GF-D8 (cell line): ENCODE results near the gene CASR.

Experiments
- DNase-seq: peaks from one replicate; lab custom pipeline; 2025; lab: John Stamatoyannopoulos, UW

The CASR gene

GRCh38 chr3:122215592-122216298, 32.3 kb downstream of the CASR start:
- no peak for DNase-seq

DNA sequence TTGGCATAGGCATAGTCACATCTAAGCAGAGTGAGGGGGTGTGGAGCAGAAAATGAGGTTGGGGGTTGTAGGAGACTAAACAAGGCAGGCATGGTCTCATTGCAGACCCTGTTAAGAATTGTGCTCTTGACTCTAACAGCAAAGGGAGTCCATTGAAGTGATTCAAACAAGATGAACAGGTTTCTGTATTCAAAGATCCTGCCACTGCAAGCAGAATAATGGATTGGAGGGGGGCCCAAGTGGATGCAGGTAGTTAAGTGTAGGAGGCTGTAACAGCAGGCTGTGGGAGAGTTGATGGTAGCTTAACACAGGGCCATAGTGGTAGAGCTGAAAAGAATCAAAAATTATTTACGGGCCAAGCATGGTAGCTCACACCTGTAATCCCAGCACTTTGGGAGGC, 34.4 kb downstream of the CASR start:
- no peak for DNase-seq

DNA sequence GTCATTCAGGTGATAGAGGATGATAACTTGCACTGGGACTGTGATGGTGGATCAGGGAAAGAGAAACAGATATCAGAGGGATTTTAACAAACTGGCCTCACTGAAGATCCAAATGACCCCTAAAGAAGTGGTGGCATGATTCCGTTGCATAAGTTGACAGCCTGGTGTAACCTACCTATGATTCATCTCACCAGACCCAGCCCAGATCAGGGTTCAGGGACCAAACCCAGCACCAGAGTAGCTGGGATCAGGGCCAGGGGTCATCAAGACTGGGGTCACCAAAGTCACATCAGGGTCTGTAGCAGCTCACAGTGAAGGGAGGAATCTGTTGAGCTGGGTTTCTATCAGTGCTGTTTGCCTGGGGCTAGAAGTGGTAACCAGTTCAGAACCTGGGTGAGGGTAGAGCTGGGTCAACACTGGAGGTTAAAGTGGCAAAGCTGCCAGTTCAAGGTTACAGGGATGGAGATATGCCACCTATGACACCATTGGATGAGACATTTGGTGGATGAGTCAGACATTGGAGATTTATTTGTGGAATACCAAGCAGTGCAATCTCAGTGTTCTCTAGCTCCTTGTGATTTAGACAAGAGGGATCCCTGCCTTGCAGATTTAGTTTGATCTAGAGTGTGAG, 35.9 kb downstream of the CASR start:
- DNase-seq: no peak

- DNase-seq: no peak
Observed at GRCh38 chr3:122227036-122227781, 43.7 kb downstream of the CASR start.

DNA sequence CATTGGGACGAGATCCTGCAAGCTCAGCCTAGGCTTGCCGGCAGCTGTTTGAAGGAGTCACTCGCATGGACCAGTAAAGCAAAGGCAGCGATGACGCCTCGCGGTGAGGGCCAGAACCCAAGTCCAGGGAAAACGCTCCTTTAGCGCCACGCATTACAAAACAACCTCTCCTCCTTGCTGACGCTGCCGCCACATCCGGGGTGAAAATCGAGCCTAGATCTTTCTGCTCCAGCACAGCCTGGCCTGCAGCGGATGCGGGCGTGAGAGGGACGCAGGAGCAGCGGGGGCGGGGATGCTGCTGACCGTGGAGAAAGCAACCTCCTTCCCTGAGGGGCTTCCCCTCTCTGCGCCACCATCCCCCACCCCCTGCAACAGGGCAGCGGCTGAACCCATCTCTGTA, 46.7 kb downstream of the CASR start:
- DNase-seq: no peak

DNA sequence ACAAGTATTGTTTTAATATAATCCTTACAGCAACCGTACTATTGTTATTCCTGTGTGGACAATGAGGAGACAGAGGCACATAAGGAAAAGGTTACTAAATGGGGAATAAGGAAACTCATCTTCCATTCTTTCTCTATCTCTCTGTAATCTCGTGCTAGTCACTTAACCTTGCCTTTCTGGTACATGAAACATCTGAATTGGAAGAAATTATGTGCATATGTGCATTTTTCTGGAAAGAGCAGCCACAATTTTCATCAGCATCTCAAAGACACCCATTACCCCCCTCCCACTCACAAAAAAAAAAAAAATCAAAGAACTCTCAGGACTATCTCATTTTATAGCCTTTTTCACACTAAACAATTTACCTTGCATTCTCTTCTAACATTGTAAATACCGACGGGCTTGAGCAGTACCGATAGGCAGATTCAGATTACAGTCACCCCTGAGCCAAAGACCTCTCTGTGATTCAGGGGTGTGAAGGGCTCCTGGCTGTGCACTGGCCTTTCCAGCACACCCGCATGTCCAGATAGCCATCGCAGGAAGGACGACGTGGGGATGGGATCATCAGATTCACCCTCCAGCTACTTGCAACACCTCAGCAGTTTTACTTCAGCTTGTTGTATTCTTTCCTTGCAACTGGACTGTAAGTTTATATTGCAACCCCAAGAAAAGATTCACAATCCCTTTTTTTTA, 48.1 kb downstream of the CASR start:
- no peak for DNase-seq

DNA sequence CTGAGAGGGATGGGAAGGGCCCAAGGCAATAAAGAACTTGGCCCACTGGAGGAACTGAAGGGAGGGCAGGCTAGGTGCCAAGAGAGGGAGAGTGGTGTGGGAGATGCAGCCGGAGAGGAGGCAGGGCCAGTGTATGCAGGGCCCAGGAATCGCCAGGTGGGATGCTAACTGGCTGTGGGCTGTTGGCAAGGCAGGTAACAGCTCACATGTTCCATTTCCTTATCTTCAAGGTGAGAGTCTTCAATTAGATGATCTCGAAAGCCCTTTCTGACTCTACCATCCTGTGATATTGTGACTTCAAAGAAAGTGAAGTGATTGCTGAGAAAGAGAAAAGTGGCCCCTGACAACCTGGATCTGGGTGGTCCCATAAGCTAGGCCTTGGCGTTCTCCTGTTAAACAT, 49.0 kb downstream of the CASR start:
- DNase-seq: no peak

DNA sequence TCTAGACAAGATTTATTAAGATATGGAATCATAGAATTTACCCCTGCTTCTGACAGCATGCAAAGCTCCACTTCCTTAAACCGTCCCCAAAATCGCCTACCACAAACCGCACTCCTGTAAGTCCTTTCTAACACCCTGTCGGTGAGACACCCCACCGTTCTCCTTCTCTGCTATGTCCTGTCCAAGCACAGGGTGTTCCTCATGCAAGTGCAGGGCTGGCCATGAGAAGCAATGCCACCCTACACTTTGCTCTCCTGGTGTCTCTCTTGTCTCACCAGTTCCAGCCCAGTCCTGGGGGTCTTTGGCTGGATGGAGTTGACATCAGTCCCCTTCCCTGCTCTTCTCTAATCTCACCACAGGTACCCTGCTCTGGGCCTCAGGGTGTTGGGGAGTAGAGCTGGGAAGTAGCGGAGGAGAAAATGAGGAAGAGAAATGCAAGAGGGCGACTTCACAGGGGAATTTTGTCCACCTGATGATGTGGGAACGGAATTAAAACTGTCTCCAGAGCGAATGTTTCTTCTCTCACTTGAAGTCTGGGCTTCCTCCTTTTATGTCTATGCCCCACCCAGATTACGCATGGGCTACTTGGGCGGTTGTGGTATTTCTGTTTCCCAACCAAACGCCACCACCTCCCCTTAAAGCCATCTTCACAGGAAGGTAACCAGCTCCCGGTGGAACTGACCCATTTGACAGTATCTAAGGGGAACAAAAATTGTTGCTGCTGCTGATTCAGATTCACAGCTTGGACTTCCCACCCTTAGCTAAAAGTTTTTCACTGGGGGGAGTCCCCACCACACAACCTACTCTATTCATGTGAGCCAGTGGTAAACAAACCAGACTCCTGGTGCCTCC, 49.9 kb downstream of the CASR start:
- peak; percentile 83 for DNase-seq

DNA sequence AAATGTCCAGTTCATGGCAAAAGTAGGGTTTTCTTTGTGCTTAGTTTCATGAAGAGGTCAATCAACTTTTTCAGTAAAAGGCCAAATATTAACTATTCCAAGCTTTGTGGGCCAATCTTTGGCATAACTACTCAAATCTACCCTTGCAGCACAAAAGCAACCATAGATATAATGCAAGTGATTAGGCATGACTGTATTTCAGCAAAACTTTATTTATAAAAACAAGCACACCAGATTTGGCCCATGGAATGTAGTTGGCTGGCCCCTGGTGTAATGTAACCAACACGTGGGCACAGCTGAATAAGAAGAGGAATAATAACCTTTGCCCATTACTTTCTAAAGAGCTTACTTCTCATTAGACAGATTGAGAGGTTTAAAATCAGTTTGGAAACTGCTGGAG, 50.6 kb downstream of the CASR start:
- no peak for DNase-seq

DNA sequence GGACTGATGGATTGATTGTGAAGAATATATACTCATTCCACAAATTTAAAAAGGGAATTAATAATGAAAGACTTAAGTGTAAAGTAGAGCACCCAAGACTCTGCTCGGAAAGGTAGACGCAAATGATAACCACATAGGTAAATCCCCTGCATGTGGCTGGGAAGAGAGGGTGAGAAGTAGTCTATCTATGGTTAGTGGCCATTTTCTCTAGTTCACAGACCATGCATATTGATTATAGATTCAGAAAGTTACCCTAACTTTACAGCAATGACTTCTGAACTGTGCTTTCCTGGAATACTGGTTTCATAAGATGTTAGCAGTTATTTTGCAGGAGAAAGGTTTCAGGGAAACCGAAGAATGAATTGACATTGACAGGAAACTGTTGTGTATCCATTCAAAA, 51.7 kb downstream of the CASR start:
- DNase-seq: no peak

DNA sequence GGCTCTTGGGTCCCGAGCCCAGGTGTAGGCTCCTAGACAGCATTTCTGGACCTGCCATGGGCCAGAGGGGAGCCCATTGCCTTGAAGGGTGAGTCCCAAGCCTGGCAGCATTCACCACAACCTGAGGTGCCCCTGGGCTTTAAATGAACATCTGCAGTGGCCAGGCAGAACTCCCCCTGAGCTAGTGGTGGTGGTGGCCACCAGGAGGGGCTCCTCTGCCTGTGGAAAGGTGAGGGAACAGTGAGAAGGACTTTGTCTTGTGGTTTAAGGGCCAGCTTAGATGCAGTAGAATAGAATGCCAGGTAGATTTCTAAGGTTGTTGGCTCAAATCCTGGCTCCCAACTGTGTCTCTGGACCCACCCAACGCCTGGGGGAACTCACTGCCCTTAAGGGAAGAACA, 55.6 kb downstream of the CASR start:
- no peak for DNase-seq

DNA sequence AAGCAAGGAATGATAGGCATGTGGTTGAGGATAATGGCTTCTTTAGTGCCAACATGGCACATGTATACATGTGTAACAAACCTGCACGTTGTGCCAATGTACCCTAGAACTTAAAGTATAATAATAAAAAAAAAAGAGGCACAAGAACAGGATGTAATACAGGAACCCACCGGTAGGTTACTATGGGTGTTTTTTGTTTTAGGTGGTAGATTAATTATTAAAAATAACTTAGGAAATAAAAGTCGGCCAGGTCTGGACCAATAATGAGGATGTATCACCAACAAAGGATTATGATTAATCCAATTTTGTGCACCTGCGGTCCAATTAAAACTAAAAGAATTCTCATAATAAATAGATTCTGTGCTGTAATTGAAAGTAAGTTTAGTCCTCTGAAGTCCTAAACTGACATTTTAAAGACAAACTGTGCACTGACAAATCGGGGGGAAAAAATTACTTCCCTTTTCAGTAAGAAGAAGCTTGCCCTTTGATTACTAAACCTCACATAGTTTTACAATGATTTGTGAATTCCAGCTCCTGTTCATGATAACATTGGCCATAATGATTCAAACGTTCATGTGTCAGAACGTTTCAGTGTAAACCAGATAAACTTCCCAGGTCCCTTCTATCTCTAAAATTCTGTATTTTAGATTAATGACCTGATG, 62.2 kb downstream of the CASR start:
- no peak for DNase-seq

DNA sequence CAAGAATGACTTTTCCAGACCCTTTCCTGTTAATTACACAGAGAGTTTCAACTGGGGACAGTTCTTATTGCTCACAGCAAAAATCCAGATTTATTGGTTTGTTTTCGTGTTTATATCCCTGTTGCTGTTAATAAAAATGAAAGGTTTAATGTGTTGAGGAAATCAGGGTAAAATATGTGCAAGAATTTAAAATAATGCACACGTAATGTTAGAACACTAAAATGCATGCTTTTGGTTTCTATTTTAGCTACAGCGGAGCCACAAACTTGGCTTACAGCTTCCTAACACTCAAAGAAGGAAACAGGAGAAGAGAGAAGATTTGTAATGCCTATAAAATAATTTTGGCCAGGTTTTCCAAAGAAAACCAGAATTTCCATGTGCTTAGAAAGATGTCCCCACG, 62.7 kb downstream of the CASR start:
- no peak for DNase-seq

DNA sequence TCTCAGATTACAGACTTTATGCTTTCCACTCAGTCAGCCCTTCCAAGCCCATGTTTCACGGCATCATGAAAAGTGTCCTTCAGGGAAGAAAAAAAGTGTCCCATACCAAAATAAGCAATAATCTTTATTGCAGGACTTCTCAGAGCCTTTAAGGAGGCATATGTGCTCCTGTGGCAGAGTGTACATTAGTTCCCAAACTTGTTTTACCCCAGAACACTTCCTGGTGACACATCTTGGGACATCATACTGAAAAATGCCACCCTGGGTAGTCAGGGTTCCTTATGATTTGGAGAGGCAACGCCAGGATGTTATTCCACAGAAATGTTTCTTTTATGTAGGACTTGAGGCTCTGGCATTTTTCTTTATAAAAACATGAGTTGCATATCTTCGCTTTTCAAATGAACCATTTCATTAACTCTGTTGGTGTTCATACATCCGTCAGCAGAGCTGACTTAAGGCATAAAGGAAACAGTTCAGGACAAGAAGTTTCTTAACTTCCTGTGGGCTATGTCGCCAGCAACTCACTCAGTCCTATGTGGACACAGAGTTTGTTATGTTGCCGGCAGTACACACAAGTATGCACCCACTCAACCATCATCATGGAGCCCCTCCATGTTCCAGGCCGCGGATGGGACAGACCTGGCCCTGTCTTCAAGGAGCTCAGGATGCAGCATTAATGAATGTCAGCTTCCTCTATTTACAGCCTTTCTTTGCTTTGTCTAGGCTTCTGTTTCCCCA, 63.8 kb downstream of the CASR start:
- peak; percentile 93 for DNase-seq

GRCh38 chr3:122247825-122248185, 64.3 kb downstream of the CASR start:
- peak; percentile 64 for DNase-seq

DNA sequence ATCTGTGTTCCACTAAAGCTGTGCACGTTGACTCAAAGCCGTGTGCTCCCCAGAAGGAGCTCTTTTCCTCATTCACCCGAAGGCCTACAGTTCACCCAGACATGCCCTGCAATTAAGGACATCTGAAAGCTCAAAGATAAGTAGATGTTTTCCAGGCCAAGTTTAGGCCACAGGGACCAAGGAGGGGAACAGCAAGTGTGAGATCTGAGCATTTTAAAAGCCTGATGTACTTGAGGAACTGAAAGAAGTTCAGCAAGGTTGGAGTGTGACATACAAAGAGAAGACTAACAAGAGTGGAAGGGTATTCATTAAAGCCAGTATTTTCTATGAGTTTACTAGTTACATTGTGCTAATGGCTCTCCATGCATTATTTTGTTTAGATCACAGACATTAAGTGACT, 68.0 kb downstream of the CASR start:
- DNase-seq: no peak

GRCh38 chr3:122253581-122253980, 70.1 kb downstream of the CASR start:
- DNase-seq: peak; percentile 13

GRCh38 chr3:122255757-122256439, 72.4 kb downstream of the CASR start:
- no peak for DNase-seq

DNA sequence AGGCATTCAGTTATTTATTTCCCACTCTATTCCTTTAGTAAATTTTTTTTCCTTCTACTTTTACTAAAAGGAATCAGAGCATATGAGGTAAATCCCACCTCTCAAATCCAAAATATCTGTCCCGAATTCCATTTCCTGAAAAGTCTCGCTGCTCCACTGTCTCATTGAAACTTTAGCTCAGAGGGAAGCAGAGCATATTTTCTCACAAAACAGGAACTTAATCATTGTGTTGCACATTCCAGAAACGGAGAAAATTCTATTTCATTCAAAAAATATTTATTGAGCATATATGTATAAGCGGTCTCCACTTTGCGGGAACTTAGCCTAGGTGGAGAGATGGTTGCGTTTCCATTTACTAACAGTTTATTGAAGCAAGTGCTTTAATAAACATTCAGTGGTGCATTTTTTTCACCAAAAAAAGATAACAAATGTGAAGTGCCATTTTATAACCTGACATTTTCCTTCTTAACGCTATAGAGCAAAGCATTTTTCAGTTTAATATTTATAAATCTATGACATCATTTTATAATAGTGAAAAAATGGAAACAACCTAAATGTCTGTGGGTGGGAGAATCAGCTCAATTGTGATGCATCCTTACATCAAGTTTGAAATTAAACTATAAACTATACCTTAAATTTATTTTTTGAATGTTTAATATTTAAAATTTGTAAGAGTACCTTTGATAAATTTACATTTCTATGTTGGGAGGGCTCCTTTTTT, 74.3 kb downstream of the CASR start:
- DNase-seq: no peak
